Osteocyte (in vitro differentiated cells): Measurements from ENCODE around the gene RTF1. TPM values are rescaled to one million over a fixed set of nuclear protein-coding genes. Genes with fewer than 3 reads are reported as not detected.

Experiments
- DNase-seq: peaks from one replicate; pipeline ENCODE4 v3.0.0; 2021; ENCODE audit warnings: mixed read lengths; ENCODE audit not compliant: unreplicated experiment; ENCODE audit errors: extremely low spot score
- H3K27ac Mint-ChIP-seq: one replicate; pipeline ENCODE4 v1.8.0; 2021; ENCODE audit warnings: mild to moderate bottlenecking, mixed read lengths; ENCODE audit not compliant: unreplicated experiment
- H3K27me3 Mint-ChIP-seq: one replicate; pipeline ENCODE4 v1.8.0; 2021; ENCODE audit warnings: mixed read lengths; ENCODE audit not compliant: unreplicated experiment
- H3K36me3 Mint-ChIP-seq: one replicate; pipeline ENCODE4 v1.8.0; 2021; ENCODE audit warnings: mixed read lengths; ENCODE audit not compliant: unreplicated experiment
- H3K4me1 Mint-ChIP-seq: one replicate; pipeline ENCODE4 v1.8.0; 2021; ENCODE audit warnings: mixed read lengths; ENCODE audit not compliant: unreplicated experiment
- H3K4me3 Mint-ChIP-seq: one replicate; pipeline ENCODE4 v1.8.0; 2021; ENCODE audit warnings: mild to moderate bottlenecking, moderate library complexity, mixed read lengths; ENCODE audit not compliant: unreplicated experiment
- H3K9me3 Mint-ChIP-seq: one replicate; pipeline ENCODE4 v1.8.0; 2021; ENCODE audit warnings: mixed read lengths; ENCODE audit not compliant: unreplicated experiment
- total RNA-seq: library from RNA; stranded (reverse); gene quantifications from 2 replicates; pipeline ENCODE4 v1.2.1, GENCODE V29; 2021
- TF ChIP-seq, protein P1 (sequence below): fragments of 200-600 bp; sonication (generic); IDR thresholded peaks from 2 replicates; pipeline ENCODE4 v1.5.0; 2021; ENCODE audit warnings: antibody characterized with exemption, mild to moderate bottlenecking, moderate library complexity

RTF1 gene
- total RNA-seq, 1 donor from 2014 or later: 43.0 TPM

- H3K27me3 Mint-ChIP-seq: peaks cover 31% of the 10 kb centered on the region
- no peak overlapping the region for H3K4me3 Mint-ChIP-seq
- H3K36me3 Mint-ChIP-seq: no peaks in the 10 kb centered on the region
- no peaks in the 10 kb centered on the region for H3K9me3 Mint-ChIP-seq
- DNase-seq: no peak
- no peak overlapping the region for H3K27ac Mint-ChIP-seq
- TF ChIP-seq, protein P1, sequence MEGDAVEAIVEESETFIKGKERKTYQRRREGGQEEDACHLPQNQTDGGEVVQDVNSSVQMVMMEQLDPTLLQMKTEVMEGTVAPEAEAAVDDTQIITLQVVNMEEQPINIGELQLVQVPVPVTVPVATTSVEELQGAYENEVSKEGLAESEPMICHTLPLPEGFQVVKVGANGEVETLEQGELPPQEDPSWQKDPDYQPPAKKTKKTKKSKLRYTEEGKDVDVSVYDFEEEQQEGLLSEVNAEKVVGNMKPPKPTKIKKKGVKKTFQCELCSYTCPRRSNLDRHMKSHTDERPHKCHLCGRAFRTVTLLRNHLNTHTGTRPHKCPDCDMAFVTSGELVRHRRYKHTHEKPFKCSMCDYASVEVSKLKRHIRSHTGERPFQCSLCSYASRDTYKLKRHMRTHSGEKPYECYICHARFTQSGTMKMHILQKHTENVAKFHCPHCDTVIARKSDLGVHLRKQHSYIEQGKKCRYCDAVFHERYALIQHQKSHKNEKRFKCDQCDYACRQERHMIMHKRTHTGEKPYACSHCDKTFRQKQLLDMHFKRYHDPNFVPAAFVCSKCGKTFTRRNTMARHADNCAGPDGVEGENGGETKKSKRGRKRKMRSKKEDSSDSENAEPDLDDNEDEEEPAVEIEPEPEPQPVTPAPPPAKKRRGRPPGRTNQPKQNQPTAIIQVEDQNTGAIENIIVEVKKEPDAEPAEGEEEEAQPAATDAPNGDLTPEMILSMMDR: no peak
- peaks cover 20% of the 10 kb centered on the region for H3K4me1 Mint-ChIP-seq
These were observed 94.5 kb downstream of the RTF1 start for GRCh38 chr15:41511331-41511898.

DNA sequence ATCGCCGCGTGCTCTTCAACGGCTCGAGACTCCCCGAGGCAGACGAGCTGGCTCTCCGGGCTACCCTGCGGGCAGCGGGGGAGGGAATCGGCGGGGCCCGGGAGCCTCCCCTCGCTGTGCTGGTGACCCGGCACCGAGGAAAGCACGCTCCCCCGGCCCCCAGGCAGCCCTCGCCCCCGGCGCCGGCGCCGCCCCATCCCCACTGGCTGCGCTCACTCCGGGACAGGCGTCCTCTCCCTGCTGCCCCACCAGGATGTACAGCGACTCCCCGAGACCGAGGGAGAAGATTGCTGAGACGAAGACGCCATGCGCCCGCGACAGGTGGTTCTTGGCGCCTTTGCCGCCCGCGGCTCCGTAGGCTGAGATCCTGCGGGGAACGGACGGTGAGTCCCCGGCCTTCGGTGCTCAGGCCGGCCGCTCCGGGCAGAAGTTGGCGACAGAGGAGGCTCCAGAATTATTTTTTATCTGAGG is 95.0 kb downstream of the RTF1 start:
- DNase-seq: no peak
- H3K36me3 Mint-ChIP-seq: no peaks in the 10 kb centered on the region
- peaks cover 20% of the 10 kb centered on the region for H3K4me1 Mint-ChIP-seq

DNA sequence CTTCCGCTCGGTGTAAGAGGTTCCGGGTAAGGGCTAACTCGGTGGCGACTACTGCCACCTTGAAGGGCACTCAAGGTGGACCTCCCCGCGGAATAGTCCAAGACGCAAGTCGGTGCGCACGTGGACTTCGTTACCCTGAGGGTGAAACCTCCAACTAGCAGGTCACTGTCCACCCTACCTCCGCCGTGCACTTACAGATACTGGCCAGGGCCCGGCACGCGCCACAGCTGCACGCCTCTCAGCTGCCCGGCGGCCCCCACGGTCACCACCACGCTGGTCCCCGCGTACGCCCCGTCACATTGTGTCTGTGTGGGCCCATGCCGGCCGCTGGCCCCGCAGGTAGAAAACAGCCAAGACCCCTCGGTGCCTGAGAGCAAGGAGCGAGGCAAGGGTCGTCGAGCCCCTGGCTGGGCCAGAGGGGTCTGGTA is 95.6 kb downstream of the RTF1 start:
- TF ChIP-seq, protein P1: no peak
- no peak for DNase-seq
- Mint-ChIP-seq H3K4me1 (peaks cover 20% of the 10 kb centered on the region), H3K27ac (no peak overlapping the region), H3K9me3 (no peaks in the 10 kb centered on the region), H3K27me3 (peaks cover 28% of the 10 kb centered on the region), H3K36me3 (no peaks in the 10 kb centered on the region), H3K4me3 (peak overlapping the region; percentile 72)

More for the DNA sequence above, 95.0 kb downstream of the RTF1 start:
- Mint-ChIP-seq H3K4me3 (peak overlapping the region; percentile 72), H3K9me3 (no peaks in the 10 kb centered on the region), H3K27me3 (peaks cover 31% of the 10 kb centered on the region), H3K27ac (no peak overlapping the region)
- TF ChIP-seq, protein P1: no peak

DNA sequence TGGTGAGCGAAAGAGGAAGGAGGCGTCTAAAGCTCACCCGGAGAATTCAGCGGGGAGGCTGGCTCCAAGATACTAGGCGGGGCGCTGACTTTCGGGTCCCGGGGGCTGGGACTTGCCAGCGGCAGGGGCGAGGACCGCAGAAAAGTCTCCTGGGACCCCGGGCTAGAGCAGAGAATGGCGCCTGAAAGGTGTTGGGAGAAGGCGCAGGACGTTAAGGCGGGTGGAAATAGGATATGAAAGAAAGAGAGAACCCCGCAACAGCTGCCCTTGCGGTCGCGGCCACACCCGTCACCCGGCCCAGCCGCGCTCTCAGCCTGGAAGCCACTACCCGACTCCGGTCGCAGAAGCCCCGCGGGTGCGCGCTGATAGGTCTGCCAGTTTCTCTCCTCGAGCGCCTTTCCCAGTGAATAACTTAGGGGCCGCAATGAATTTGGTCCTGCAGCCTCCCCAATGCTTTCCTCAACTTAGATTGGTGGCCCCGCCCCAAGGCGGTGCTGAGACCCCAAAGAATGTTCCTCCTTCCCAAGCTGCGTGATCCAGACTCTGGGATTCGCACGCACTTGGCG is 96.1 kb downstream of the RTF1 start:
- Mint-ChIP-seq H3K36me3 (no peaks in the 10 kb centered on the region), H3K27ac (no peak overlapping the region), H3K4me3 (peak overlapping the region; percentile 72), H3K27me3 (peaks cover 26% of the 10 kb centered on the region), H3K4me1 (peaks cover 20% of the 10 kb centered on the region), H3K9me3 (no peaks in the 10 kb centered on the region)
- TF ChIP-seq, protein P1: no peak
- DNase-seq: no peak

GRCh38 chr15:41513506-41514227 is 96.8 kb downstream of the RTF1 start, which contains the start of gene LTK:
LTK (minus strand) TSS chr15:41513827; CDS start chr15:41513709, 118 bp downstream.
- H3K27ac Mint-ChIP-seq: no peak within 1 kb of the TSS
- H3K4me3 Mint-ChIP-seq: peak within 1 kb of the TSS; percentile 72
- no peaks in the 10 kb centered on the region for H3K36me3 Mint-ChIP-seq
- peaks cover 26% of the 10 kb centered on the region for H3K27me3 Mint-ChIP-seq
- H3K9me3 Mint-ChIP-seq: no peaks in the 10 kb centered on the region
- TF ChIP-seq, protein P1: no peak
- peaks cover 20% of the 10 kb centered on the region for H3K4me1 Mint-ChIP-seq
- DNase-seq: no peak
